Measurements from ENCODE around the gene GLS. TPM values are rescaled to one million over a fixed set of nuclear protein-coding genes. Genes with fewer than 3 reads are reported as not detected.

The GLS gene
- total and polyA plus RNA-seq, 9 of the 15 experiments (the other 6 are each of a cell fraction or from before 2014, with no cell fraction given) = 13.7 to 77.5 (median 48.2) TPM

DNA sequence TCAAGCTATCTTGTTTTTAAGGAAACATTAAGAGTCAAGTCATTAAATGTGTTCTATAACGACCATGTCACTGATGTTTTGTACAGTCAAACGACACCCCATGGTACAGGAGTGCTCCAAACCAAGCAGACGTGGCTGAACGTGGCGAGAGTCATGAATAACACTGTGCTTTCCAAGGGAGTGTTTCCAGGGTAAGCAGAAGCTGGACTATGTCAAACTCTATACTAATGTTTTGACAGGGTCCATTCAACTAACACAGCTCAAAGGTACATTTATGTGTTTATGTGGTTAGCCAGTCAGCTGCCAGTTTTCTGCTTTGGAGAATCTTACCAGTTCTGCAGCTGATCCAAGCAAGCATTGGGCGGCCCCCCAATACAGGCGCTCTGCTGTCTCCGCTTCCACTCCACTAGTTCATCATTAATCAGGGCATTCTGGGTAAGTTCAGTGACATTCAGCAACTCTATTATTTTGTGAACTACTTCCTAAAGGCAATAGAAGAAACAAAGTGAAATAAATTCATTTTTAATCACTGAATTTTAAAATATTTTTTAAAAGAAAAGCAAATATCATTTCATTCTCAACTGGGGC lies 117.0 kb downstream of the GLS start (continued):
- TF ChIP-seq JUN (IDR thresholded peaks at IDR 0.05; ENCODE audit: borderline replicate concordance, low read depth, low read length) (no peak), JUN (CRISPR knock-in tag; IDR thresholded peaks at IDR 0.05; ENCODE audit: borderline replicate concordance) (no peak), ZNF507 (tag; conservative IDR thresholded peaks at IDR 0.05) (no peak), ZNF197 (CRISPR knock-in tag; IDR thresholded peaks at IDR 0.05; ENCODE audit: low read depth) (no peak)

DNA sequence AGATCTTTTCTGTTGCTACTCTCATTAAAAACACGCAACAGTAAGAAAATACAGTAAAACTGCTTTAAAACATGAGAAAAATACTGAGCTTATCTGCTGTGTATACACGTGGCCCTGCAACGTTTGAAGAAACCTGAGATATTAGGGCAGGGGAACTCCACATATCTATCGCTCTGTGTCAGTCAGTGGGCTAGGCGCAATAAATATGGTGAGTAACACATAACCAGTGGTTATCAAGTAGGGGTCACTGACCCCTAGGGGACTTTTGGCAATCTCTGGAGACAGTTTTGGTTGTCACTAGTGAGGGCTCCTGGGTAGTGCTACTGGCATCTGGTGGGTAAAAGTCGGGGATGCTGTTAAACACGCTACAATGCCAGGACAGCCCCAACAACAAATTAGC lies 118.4 kb downstream of the GLS start:
- H3K4me1 ChIP-seq (replicated peaks in 1 of 2; ENCODE audit: control insufficient read depth in 2 of 2, insufficient read depth in 2 of 2, low read length in 2 of 2) = no peaks in the 10 kb centered on the region
- ATAC-seq (no peak), FAIRE-seq (no peak), DNase-seq (ENCODE audit: extremely low read depth in 1 of 4, low spot score in 3 of 4) (no peak)
- no peak overlapping the region for H3K4me3 ChIP-seq
- H2AFZ ChIP-seq (ENCODE audit: low read depth, low read length) = no peak overlapping the region
- WGBS (ENCODE audit: insufficient coverage, low coverage, missing lambda C conversion rate) = 93% methylated on average over 5 of the region's 7 CpGs
- ChIA-PET POLR2A (no interaction called here), CTCF (ENCODE audit: low intra/inter-chr PET ratio) (no interaction called here)
- no TSS peak for BruUV-seq (replicated peaks)
- peaks cover 92% of the 10 kb centered on the region for H3K36me3 ChIP-seq (ENCODE audit: control insufficient read depth, insufficient read depth, low read length)
- H3K4me2 ChIP-seq (ENCODE audit: insufficient read depth, low read length) = no peak overlapping the region
- intact Hi-C loops (cut with micrococcal nuclease) (no loop called here), in situ Hi-C loops (cut with MboI) (no loop called here)
- no peaks in the 10 kb centered on the region for H3K9me3 ChIP-seq (replicated peaks; ENCODE audit: control insufficient read depth, insufficient read depth, low read depth, low read length)
- no peaks in the 10 kb centered on the region for H3K79me2 ChIP-seq (ENCODE audit: control insufficient read depth, insufficient read depth, low read length)
- H4K20me1 ChIP-seq (replicated peaks; ENCODE audit: control insufficient read depth, insufficient read depth, low read length) = no peaks in the 10 kb centered on the region
- no peaks in the 10 kb centered on the region for H3K9me1 ChIP-seq (ENCODE audit: control insufficient read depth, insufficient read depth, low read length)
- no peak overlapping the region for H3K27ac ChIP-seq (ENCODE audit: extremely low read depth, low read depth, low read length)
- no peaks in the 10 kb centered on the region for H3K27me3 ChIP-seq (ENCODE audit: control insufficient read depth in 2 of 2, insufficient read depth in 2 of 2, low read length in 2 of 2)
- H3K9ac ChIP-seq (ENCODE audit: insufficient read depth in 1 of 2, low read depth in 2 of 2, low read length in 2 of 2) = no peak overlapping the region
- TF ChIP-seq HNRNPL (IDR thresholded peaks at IDR 0.05; ENCODE audit: low read depth, low read length) (no peak), KDM1A (IDR thresholded peaks at IDR 0.05) (no peak), ETS2 (tag; IDR thresholded peaks at IDR 0.05; ENCODE audit: borderline replicate concordance, poor library complexity, severe bottlenecking) (no peak), SREBF2 (CRISPR knock-in tag; IDR thresholded peaks at IDR 0.05) (no peak), NFE2L1 (tag; IDR thresholded peaks at IDR 0.05; ENCODE audit: borderline replicate concordance, low read depth) (no peak), RB1 (IDR thresholded peaks at IDR 0.05; ENCODE audit: low read depth) (no peak), NFIC (IDR thresholded peaks at IDR 0.05) (no peak)
- TF ChIP-seq, protein P1, sequence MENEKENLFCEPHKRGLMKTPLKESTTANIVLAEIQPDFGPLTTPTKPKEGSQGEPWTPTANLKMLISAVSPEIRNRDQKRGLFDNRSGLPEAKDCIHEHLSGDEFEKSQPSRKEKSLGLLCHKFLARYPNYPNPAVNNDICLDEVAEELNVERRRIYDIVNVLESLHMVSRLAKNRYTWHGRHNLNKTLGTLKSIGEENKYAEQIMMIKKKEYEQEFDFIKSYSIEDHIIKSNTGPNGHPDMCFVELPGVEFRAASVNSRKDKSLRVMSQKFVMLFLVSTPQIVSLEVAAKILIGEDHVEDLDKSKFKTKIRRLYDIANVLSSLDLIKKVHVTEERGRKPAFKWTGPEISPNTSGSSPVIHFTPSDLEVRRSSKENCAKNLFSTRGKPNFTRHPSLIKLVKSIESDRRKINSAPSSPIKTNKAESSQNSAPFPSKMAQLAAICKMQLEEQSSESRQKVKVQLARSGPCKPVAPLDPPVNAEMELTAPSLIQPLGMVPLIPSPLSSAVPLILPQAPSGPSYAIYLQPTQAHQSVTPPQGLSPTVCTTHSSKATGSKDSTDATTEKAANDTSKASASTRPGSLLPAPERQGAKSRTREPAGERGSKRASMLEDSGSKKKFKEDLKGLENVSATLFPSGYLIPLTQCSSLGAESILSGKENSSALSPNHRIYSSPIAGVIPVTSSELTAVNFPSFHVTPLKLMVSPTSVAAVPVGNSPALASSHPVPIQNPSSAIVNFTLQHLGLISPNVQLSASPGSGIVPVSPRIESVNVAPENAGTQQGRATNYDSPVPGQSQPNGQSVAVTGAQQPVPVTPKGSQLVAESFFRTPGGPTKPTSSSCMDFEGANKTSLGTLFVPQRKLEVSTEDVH (IDR thresholded peaks at IDR 0.05; ENCODE audit: low read depth, partially characterized antibody) = no peak
- TF ChIP-seq, protein P2, sequence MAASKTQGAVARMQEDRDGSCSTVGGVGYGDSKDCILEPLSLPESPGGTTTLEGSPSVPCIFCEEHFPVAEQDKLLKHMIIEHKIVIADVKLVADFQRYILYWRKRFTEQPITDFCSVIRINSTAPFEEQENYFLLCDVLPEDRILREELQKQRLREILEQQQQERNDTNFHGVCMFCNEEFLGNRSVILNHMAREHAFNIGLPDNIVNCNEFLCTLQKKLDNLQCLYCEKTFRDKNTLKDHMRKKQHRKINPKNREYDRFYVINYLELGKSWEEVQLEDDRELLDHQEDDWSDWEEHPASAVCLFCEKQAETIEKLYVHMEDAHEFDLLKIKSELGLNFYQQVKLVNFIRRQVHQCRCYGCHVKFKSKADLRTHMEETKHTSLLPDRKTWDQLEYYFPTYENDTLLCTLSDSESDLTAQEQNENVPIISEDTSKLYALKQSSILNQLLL (CRISPR knock-in tag; IDR thresholded peaks at IDR 0.05; ENCODE audit: borderline replicate concordance) = no peak

All from K562 (cell line).